ENCODE data around the gene CALML3. TPM values are rescaled to one million over a fixed set of nuclear protein-coding genes. Genes with fewer than 3 reads are reported as not detected.

The CALML3 gene
- total and polyA plus RNA-seq, 8 donors, result 0.46 to 64.6 TPM; not detected in 6

DNA sequence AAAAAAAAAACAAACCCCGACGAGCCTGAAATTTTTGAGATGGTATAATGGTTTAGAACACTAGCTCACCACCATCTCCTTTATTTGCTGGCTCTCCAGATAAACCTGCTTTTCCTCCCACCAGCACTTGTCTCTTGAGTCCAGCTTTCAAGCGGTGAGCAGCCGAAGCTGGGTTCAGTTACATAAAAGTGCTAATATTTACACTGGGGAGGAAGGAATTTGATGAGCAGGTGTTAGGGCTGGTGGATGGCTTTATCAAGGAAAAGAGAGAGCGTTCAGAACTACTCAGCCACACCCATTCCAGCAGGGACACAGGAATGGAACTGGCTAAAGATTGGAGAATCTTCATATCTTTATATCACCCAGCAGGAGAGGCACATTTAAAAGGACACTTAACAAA lies 6.6 kb upstream of the CALML3 start:
- H3K4me1 ChIP-seq, result peaks cover 0 to 9% (median 0%) of the 10 kb centered on the region in 4 donors
- H3K9me3 ChIP-seq, result no peaks in the 10 kb centered on the region
- intact Hi-C loops (cut with DNase I; ENCODE audit: low total_unique reads), result no loop called here
- no peak overlapping the region for H3K4me3 ChIP-seq
- peak in 1 of 2 donors; percentile 50 for DNase-seq
- 27 to 51% (median 39%) methylated on average over 5 of the region's 5 CpGs for WGBS, 5 donors
- no peaks in the 10 kb centered on the region for H3K36me3 ChIP-seq
- no peak overlapping the region for H3K27ac ChIP-seq
- TF ChIP-seq POLR2A (IDR thresholded peaks at IDR 0.05) (no peak), POLR2AphosphoS5 (IDR thresholded peaks at IDR 0.05) (no peak), EP300 (IDR thresholded peaks at IDR 0.05) (no peak)
- TF ChIP-seq, protein P1, sequence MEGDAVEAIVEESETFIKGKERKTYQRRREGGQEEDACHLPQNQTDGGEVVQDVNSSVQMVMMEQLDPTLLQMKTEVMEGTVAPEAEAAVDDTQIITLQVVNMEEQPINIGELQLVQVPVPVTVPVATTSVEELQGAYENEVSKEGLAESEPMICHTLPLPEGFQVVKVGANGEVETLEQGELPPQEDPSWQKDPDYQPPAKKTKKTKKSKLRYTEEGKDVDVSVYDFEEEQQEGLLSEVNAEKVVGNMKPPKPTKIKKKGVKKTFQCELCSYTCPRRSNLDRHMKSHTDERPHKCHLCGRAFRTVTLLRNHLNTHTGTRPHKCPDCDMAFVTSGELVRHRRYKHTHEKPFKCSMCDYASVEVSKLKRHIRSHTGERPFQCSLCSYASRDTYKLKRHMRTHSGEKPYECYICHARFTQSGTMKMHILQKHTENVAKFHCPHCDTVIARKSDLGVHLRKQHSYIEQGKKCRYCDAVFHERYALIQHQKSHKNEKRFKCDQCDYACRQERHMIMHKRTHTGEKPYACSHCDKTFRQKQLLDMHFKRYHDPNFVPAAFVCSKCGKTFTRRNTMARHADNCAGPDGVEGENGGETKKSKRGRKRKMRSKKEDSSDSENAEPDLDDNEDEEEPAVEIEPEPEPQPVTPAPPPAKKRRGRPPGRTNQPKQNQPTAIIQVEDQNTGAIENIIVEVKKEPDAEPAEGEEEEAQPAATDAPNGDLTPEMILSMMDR (IDR thresholded peaks at IDR 0.05), result no peak
- H3K27me3 ChIP-seq, result no peaks in the 10 kb centered on the region

DNA sequence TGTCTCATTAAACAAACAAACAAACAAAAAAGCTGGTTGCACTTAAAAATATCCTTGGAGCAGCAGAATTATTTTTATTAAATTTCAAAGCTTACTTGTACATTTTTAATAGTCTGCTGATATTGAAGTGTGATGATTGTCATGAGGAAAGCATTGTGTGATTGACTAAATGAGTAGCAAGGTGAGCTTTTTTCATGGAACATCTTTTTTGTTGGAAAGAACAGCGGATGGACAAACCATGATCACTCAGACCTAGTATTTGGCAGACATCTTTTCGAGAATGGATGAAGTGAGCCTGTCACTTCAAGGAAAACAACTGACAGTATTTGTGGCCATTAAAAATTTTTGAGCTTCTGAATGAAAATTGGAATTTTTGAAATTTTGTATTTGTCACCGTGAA lies 5.7 kb upstream of the CALML3 start:
- TF ChIP-seq POLR2A (IDR thresholded peaks at IDR 0.05) (no peak), EP300 (IDR thresholded peaks at IDR 0.05) (no peak)
- TF ChIP-seq, protein P1 (IDR thresholded peaks at IDR 0.05), result no peak
- Histone ChIP-seq H3K27me3 (no peaks in the 10 kb centered on the region), H3K9me3 (no peaks in the 10 kb centered on the region), H3K4me1 (peaks cover 0 to 9% (median 0%) of the 10 kb centered on the region in 4 donors), H3K27ac (no peak overlapping the region), H3K4me3 (no peak overlapping the region), H3K36me3 (no peaks in the 10 kb centered on the region)
- DNase-seq, result no peak
- intact Hi-C loops (cut with DNase I; ENCODE audit: low total_unique reads), result no loop called here
- 94 to 97% (median 96%) methylated on average over 3 of the region's 3 CpGs for WGBS, 5 donors

DNA sequence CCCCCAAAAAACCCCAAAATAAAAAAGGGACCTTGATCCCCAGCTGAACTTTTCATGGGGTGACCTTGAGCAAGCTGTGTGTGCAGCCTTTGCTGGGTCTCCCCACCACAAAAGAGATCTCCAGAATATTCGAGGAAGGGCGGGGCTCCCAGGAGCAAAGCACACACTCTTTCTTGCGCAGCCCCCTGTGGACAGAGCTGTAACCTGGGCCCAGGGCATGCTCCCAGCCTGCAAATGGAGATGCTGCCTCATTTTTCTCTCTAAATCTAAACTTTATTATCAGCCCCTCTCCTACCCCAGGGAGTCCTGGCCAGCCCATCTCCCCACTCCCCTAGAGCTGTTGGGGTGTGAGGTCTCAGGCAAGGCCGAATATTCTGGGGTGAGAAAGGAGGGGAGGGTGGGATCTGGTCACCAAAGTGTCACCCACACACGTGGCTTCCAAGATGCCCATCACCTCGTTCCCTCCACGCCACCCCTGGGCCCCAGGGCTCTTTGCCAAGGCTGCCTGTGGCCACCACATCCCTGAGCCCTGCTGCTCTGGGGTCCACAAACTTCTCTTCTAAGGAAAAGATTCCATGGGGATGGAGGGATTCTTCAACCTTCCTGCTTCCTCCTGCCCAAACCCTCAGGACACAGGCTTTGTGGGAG lies 1.7 kb upstream of the CALML3 start:
- intact Hi-C loops (cut with DNase I; ENCODE audit: low total_unique reads), result no loop called here
- H3K36me3 ChIP-seq, result no peaks in the 10 kb centered on the region
- H3K9me3 ChIP-seq, result no peaks in the 10 kb centered on the region
- no peak overlapping the region for H3K27ac ChIP-seq
- no peaks in the 10 kb centered on the region for H3K27me3 ChIP-seq
- H3K4me3 ChIP-seq, result no peak overlapping the region
- H3K4me1 ChIP-seq, result peaks cover 0 to 6% (median 0%) of the 10 kb centered on the region in 4 donors
- WGBS, 5 donors, result 59 to 80% (median 77%) methylated on average over 7 of the region's 7 CpGs
- TF ChIP-seq, protein P1 (IDR thresholded peaks at IDR 0.05), result no peak
- no peak for TF ChIP-seq POLR2A (IDR thresholded peaks at IDR 0.05)
- no peak for TF ChIP-seq POLR2AphosphoS5 (IDR thresholded peaks at IDR 0.05)
- TF ChIP-seq EP300 (IDR thresholded peaks at IDR 0.05), result no peak
- DNase-seq, result peak in 1 of 2 donors; percentile 7

DNA sequence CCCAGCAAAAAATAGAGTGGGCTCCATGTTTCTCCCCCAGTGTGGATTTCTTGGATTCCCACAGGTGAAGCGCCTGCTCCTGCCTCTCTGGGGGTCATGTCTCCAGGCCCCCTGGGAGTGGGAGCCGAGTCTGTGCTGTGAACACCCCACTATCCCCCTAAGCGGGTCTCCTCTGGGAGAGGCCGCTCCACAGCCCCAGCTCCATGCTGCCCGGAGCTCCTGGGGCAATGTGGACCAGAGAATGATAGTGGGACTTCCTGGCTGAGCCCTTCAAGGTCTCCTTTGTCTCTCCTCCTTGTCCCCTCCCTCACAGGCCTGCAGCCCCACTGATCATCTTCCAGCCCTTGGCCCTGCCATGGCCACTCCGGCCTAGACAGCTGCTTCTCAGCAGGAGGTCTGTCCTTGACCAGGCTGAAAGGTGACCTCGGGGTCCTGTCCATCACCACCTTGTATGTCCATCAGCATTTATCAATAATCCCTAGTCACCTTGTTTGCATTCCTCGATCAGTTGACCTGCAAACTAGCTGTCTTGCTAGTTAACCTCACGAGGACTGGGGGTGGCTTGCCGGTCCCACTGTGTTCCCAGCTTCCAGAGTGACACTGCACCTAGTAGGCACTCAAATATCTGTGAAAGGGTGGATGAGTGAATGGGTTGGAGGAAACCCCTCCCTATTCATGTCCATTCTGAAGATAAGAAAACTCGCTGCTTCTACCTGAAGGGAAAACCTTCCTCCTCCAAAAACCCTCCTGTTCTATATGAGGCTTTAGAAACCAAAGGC lies 776 bp upstream of the CALML3 start:
- no peaks in the 10 kb centered on the region for H3K36me3 ChIP-seq
- no peaks in the 10 kb centered on the region for H3K9me3 ChIP-seq
- H3K27me3 ChIP-seq, result no peaks in the 10 kb centered on the region
- peak in 1 of 2 donors; percentile 11 for DNase-seq
- H3K4me1 ChIP-seq, result peaks cover 0 to 8% (median 0%) of the 10 kb centered on the region in 4 donors
- no peak overlapping the region for H3K27ac ChIP-seq
- no peak overlapping the region for H3K4me3 ChIP-seq
- intact Hi-C loops (cut with DNase I; ENCODE audit: low total_unique reads), result no loop called here
- WGBS, 5 donors, result 85 to 90% (median 87%) methylated on average over 11 of the region's 11 CpGs
- TF ChIP-seq POLR2AphosphoS5 (IDR thresholded peaks at IDR 0.05) (no peak), EP300 (IDR thresholded peaks at IDR 0.05) (no peak), POLR2A (IDR thresholded peaks at IDR 0.05) (no peak)
- TF ChIP-seq, protein P1 (IDR thresholded peaks at IDR 0.05), result no peak

Data from stomach (tissue), 9 donors.